Stimulated activated CD8-positive, alpha-beta memory T cell treated with anti-CD3 and anti-CD28 coated beads, Interleukin-15, amount 100 ng/mL, for 1 hour (primary cell): ENCODE data around the gene CCDC138.

ENCODE experiments used
- DNase-seq: peaks from one replicate; pipeline ENCODE4 v3.0.0-alpha.2; 2020; ENCODE audit warnings: low read depth

CCDC138 gene

DNA sequence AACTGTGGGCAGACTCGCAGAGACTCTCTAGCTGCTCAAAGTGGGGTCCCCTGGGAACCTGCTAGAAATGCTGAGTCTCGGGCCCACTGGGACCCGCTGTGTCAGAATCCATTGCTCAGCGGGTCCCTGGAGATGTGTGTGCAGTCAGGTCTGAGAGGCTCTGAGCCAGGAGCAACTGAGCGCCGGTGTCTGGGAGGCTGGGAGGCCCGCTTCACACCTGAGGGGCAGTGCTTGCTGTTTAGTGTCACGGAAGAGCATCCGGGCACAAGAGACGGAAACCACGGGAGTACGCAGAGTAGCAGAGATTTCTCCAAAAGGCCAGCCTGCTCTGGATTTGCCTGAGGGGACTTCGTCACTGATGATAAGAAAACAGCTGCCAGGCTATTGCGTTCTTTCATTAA is 132.4 kb downstream of the CCDC138 start:
- DNase-seq, result no peak

GRCh38 chr2:108919571-108920373 is 133.2 kb downstream of the CCDC138 start:
- DNase-seq, result no peak

DNA sequence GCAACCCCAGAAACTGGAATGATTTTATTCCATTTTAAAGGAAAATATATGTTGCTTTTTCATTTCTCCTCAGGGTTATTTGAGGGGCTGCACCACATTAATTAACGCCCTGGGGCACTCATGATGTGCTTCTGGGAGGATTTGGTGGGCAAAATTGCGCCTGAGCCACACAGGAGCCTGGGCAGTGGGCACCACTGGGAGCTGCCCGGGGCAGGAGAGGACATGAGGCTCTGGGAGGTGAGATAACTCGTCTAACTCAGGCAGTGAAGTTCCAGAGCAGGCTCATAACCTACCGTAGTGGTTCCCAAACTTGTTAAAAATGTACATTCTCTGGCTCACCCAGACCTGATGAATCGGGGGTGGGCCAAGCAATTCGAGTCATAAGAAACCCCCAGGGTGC is 134.1 kb downstream of the CCDC138 start:
- no peak for DNase-seq

DNA sequence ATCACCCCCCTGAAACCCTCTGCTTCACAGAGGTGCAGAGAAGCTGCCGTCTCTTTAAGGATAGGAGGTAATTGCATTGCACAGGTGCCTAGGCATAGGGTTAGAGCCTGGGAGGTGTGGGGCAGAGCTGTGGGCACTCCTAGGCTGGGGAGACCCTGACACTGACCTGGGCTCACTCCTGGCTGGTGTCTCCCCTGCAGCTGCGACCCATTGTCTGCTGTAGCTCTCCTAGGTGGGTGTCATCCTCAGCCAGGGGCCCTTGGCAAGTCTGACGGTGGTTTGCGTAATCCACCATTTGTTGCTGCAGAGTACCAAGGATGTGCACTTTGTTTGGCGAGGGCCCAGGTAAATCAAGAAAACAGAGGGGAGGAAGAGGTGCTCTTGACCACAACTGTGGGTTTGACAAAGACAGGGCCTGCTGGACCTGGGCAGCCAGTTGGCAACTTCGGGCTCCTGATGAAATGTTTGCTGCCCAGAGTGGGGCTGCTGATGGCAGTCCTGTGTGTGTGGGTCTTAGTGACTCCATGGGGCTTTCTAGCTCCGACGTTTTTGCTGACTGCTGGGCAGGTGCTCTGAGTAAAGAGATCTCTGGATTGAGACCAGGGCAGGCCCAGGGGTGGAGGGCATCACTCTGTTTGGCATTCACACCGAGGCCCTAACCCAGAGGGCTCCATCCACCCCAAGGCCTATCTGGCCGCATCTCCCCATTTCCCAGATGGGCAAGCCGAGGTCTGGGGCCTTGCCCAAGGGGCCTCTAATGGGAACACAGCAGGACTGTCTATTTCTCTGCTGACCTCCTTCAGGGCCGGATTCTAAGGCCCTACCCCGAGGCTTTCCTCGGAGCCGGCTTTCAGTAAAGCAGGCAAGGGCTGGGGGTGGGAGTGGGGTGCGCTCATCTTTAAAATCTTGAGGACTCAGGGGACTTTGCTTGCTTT is 134.8 kb downstream of the CCDC138 start:
- no peak for DNase-seq

DNA sequence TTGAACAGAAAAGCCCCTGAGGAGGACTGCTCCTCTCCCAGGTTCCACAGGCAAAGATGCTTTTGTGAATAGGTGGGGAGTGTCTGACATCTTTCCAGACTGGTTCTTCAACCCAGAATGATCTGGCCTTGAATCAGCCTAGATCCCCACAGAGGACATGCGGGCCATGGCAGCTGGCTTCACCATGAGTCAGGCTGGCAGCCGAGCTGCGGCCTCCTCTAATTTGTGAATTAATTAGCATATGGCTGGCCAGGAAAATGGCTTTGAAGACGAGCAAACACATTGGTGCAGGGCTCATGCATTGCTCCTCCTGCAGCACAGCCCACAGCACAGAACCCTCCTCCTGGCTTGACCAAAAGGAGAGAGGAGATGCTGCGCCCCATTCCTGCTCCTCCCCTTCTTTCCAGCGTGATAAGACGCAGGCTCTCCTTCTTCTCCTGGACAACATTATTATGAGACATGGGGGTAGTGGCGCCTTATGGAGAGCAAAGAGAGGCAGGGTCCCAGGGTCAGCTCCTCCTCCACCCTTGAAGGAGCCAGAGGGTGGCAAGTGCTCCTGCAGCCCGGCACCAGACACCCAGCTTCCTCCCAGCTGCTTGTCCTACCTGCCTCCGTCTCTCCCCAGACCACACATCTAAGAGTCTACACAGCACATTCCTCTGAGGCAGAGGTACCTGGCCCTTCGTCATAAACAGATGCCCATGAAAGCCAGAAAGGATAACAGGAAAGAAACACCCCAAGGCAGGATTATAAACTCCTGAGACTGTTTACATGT is 135.8 kb downstream of the CCDC138 start:
- no peak for DNase-seq

DNA sequence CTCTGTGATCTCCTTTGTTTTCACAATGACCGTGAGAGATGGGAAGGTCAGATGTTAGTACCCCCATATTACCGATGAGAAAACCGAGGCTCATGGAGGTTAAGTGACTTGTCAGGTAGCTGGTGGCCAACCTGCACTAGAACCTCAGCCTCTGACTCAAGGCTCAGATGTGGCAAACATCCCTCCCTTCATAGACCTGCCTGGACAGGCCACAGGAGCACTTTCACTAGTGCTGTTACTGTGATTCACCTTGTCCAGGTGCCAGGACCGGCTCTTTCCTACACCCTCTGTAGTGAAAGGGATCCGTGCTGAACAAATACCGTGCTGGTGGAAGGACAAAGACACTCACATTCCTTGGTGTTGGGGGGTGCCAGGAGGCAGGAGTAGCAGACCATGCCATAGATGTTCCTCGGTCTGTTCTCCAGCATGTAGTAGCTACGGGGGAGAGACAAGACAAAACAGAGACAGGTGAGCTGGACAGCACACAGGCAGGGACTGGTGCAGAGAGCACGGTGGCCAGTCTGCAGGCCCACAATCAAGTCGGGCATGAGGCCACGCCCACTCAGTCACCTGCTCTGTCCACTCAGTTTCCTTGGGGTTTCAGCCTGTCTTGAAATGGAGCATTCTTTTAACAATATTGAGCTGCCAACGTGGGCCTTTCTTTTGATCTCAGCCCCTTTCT is 136.6 kb downstream of the CCDC138 start:
- no peak for DNase-seq

DNA sequence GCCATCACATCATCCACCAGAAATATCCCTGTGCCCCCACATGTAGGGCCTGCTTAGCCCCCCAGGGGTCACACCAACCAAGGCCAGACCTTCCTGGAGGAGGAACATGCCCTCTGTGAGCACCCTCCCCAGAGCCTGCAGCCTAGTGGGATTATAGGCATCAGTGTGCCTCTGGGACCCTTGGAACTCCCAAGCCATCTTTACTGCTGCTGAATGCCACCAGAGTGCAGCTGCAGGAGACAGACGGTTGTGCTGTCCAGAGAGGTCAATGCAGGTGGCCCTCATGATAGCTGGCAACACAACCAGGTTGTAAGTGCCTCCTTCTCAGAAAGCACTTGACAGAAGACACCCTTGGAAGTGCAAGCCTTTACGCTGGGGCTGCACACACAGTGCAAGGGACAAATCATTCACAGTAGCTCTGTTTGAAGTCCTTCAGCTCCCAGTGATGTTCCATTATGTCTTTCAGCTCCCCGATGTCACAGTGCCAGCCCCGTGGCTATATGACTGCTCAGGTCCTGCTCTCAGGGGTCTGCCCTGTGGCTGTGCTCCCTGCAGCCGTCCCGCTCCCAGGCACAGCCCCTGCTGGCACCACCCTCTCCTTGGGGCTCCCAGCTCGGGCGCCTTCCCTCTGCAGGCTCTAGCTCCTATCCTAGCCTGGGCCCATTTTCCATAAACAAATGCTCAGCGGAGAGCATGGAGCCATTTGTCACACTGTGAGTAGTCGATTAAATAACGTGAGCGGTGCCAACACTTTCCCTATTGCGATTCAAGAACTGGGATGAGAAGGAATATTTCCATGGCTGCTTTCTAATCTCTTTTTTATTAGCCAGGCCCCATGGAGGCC is 137.4 kb downstream of the CCDC138 start:
- DNase-seq, result no peak

DNA sequence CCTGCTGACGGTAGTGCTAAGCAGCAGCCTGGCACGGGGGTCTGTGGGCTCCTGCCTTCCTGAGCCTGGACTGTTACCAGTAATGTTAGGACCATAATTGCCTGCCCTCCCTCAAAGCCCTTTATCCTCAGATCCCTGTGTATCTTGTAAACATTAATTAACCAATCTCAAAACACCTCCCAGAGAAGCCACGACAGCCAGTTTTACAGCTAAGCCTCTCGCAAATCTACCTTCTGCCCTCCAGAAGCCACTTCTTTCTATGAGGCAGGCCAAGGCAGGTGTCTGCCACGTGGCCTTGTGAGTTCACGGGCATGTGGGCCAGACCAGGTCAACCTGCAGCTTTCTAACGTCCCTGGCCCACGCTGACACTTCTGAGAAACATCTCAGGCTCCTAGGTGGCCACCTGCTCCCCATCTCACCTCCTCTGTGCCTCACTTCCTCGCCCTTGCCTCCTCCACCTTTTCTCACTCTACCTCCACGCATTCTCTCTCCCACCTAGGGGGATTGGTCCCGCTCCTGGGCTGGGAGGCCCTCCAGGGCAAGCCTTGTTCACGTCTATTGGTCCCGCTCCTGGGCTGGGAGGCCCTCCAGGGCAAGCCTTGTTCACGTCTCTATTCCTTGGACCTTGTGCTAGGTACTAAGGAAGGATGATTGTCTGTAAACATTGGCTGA is 138.1 kb downstream of the CCDC138 start:
- DNase-seq, result no peak

GRCh38 chr2:108925286-108925685 is 138.7 kb downstream of the CCDC138 start:
- no peak for DNase-seq

DNA sequence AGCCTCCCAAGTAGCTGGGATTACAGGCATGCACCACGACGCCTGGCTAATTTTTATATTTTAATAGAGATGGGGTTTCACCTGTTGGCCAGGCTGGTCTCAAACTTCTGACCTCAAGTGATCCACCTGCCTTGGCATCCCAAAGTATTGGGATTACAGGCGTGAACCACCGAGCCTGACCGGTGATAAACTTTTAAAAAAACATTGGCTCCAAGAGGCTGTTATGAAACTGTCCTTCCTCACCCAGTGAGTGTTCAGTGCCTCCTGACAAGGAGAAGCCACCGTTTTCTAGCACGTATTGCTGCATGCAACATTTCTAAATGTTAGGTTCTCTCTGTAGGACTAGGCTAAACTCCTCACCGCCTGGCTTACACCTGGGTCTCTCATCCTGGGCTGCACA is 139.2 kb downstream of the CCDC138 start:
- no peak for DNase-seq
